Hematopoietic multipotent progenitor cell treated with erythropoietin and hydrocortisone succinate and interleukin-3 and kit ligand, for 15 days (in vitro differentiated cells): ENCODE results near the gene C5AR1.
A peak's percentile ranks its signal among the peaks of the same experiment; 100 is the strongest.
"Not testable (repeated sequence)": the region's sequence is repeated elsewhere in the genome, so short reads cannot be mapped to it uniquely, and the experiment has no call there.

ENCODE experiments used
- DNase-seq: peaks from one replicate; pipeline ENCODE4 v3.0.0-alpha.2; 2015; ENCODE audit warnings: low spot score

The C5AR1 gene

DNA sequence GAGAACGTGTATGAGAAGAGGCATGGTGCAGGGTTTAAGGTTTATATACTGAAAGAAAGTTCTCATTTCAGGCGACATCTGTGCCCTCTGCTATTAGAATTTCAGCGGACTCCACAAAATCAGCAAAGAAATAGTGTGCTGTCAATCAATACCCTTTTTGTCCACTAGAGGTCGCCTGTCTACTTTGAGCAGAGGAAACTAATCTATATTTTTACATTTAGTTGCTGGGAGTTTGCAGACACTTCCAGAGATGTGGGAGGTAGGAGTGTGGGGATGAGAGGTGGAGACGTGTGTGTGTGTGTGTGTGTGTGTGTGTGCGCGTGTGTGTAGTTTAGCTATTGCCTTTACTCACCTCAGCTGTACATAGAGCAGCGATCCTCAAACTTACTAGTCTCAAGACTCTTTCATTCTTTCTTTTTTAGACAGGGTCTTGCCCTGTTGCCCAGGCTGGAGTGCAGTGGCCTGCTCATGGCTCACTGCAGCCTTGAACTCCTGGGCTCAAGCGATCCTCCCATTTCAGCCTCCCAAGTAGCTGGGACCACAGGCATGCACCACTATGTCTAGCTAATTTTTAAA, 25.2 kb upstream of the C5AR1 start:
- DNase-seq, result peak; percentile 80

GRCh38 chr19:47296036-47296435, 13.6 kb upstream of the C5AR1 start:
- peak; percentile 93 for DNase-seq

DNA sequence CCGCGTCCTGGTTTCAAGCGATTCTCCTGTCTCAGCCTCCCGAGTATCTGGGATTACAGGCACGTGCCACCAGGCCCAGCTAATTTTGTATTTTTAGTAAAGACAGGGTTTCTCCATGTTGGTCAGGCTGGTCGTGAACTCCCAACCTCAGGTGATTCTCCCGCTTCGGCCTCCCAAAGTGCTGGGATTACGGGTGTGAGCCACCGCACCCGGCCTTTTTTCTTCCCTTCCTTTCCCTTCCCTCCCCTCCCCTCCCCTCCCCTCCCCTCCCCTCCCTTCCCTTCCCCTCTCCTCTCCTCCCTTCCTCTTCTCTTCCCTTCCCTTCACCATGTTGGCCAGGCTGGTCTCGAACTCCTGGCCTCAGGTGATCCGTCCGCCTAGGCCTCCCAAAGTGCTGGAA, 8.8 kb upstream of the C5AR1 start:
- DNase-seq, result not testable (repeated sequence)

GRCh38 chr19:47302249-47302648, 7.4 kb upstream of the C5AR1 start:
- no peak for DNase-seq

GRCh38 chr19:47303966-47304365, 5.7 kb upstream of the C5AR1 start:
- DNase-seq, result no peak

DNA sequence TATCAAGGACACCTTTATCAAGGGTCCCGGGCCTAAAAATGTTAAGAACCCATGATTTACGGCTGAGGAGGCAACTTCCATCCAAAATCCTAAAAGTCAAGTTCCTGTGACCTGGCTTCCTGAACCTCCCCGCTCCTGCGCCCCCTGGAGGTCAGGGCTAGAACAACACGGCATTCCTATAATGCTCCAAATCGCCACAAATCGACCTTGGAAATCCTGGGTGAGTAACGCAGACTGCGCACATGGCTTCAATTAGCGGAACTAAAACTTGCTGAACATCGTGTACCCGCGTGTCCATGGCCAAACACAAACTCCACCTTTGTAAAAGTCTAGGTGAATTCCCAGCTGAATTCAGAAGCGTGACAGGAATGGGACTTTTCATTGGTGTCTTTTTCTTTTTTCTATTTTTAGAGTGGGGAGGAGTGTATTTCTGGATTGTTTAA, 4.3 kb upstream of the C5AR1 start:
- DNase-seq, result peak; percentile 78

DNA sequence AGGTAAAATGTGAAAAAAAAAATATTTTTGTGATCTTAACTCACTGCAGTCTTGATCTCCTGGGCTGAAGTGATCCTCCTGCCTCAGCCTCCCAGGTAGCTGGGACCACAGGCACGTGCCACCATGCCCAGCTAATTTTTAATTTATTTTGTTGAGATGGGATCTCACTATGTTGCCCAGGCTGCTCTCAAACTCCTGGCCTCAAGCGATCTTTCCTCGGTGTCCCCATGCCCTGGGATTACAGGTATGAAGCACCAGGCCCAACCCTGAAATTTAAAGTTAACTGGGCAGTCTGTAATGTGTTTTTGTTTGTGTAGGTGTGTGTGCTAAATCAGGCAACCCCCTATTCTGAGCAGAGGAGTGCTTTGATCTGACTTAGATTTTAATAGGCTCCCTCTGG, 3.4 kb upstream of the C5AR1 start:
- no peak for DNase-seq

GRCh38 chr19:47309038-47309437, 623 bp upstream of the C5AR1 start:
- no peak for DNase-seq

GRCh38 chr19:47310323-47310722, 662 bp downstream of the C5AR1 start:
- no peak for DNase-seq

GRCh38 chr19:47310819-47311218, 1.2 kb downstream of the C5AR1 start:
- no peak for DNase-seq

- DNase-seq, result no peak
Observed at GRCh38 chr19:47312366-47313006, 2.8 kb downstream of the C5AR1 start.

DNA sequence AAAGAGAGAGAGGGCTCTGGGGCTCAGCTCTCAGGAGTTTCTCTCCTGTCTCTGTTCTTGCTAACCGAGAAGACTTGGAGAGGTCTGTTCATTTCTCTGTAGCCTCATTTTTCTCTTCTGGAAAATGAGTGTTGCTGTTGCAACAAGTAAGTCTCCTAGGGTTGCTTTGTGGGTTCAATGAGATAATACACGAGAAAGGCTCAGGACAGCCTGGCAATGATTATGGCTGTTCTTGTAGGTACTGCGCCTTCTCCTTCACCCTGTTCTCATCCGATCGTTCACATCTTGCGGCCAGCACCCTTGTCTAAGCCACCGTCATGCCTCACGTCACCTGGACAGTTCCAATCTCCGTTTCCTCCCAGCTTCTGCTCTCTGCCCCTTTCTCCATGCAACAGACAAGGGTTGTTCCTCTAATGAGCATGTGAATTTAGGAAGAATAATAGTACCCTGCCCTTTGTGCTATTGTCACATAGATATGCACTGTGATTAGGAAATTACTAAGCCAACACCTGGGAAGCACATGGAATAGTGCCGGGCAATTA, 4.2 kb downstream of the C5AR1 start:
- no peak for DNase-seq

DNA sequence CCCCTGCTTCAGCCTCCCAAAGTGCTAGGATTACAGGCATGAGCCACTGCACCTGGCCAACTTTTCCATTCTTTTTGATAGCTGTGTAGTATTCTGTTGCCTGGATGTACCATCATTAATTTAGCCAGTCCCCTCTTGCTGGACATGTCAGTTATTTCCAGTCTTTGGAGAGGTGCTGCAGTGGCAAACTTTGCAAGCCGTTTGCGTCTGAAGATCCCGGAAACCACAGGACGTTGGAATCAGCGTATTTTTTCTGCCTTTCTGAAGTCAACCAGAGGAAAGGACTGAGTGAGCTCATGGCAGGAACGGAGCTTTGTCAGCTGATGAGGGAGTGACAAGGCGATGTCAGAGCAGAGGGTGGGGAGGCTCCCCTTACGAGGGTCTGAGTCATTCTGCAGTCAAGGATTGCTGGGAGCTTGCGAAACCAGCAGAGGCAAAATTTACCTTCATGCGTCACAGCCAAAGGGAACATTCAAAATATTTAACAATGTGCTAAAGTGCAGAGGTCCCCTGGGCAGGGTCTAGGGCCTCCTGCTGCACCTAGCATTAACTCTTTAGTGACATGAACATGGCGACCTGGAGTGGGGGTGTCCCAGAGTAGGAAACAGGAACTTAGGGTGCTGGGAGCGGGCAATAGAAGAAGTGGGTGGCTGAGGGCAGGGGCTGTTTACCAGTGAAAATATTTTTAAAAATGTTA, 5.6 kb downstream of the C5AR1 start:
- DNase-seq, result peak; percentile 83

DNA sequence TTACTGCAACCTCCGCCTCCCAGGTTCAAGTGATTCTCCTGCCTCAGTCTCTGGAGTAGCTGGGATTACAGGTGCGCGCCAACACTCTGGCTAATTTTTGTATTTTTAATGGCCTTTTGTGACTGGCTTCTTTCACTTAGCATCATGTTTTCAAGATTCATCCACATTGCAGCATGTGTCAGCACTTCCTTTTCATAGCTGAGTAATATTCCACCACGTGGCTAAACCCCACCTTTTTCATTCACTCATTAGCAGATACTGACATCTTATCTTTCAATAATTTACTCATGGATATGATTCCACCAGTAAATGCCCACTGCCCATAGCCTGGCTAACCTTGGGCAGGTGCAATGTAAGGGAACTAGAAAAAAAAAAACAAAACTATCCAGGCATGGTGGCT, 6.9 kb downstream of the C5AR1 start:
- DNase-seq, result peak; percentile 48

- no peak for DNase-seq
Observed at GRCh38 chr19:47319923-47320871, 10.5 kb downstream of the C5AR1 start.

- DNase-seq, result no peak
Observed at GRCh38 chr19:47321630-47322029, 12.0 kb downstream of the C5AR1 start.

- DNase-seq, result no peak
Observed at GRCh38 chr19:47322058-47322457, 12.4 kb downstream of the C5AR1 start.

DNA sequence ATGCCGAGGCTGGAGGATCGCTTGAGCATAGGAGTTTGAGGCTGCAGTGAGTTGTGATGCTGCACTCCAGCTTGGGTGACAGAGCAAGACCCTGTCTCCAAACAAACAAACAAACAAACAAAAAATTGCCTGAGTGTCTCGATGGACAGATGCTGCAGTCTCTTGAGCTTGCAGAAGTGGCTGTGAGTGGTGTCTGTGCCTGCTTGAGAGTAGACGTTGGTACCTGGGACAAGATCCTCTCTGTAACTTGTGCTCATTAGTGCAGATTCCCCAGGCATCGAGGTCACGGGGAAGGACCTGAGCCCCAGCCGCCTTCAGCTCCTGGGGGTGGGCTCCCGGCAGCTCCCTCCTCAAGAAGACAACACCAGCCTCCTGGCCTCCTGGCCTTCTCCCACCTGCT, 13.7 kb downstream of the C5AR1 start:
- no peak for DNase-seq

DNA sequence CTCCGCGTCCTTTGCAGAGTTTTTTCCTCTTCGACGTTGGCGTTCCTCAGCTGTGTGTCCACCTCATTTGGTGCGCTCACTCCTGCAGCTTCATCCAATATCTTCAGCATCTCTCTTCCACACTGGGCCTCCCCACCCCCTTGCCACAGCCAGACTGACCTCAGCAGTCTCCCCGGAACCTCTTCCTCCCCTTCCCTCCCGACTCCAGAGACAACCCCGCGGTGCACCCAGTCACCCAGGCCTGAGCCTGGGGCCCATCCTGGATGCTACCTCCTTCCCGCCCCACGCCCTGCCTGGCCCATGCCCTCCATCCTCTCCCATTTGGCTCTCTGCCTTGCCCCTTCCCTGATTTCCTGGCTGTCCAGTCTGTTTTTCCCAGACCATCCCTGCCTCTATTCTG, 14.2 kb downstream of the C5AR1 start:
- no peak for DNase-seq

DNA sequence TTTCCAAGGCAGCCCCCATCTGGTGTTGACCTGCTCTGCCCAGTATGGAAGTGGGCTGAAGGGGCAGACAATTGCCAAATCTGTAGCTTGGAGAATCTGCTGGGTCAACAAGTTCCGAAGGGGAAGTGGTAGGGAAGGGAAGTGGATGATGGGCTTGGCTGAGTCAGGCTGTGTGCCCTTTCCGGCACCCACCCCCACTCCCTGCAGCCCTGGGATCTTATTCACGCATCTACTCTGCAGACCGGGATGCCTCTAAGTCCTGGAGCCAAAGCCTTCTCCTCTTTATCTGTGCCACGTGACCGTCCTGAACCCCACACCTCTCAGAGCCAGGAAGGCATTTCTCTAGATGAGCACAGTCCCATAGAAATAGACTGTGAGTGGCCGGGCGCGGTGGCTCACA, 14.8 kb downstream of the C5AR1 start:
- DNase-seq, result no peak

GRCh38 chr19:47330466-47330869, 20.8 kb downstream of the C5AR1 start:
- DNase-seq, result no peak

DNA sequence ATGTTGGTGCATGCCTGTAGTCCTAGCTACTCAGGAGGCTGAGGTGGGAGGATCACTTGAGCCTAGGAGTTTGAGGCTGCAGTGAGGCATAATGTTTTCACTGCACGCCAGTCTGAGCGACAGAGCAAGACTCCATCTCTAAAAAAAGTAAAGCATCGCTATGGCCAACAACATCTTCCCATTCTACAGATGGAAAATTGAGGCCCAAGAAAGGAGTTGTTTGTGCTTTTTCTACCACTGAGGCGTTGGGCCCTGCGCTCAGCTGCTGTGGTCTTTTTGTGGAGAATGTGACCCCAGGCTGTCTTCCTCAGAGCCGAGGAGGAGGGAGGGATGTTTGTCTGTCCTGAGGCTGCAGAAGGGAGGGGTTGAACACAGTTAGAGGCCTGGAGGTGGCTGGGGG, 21.8 kb downstream of the C5AR1 start:
- DNase-seq, result no peak
